Measurements from ENCODE around the gene EZH1. TPM values are rescaled to one million over a fixed set of nuclear protein-coding genes. Genes with fewer than 3 reads are reported as not detected.

EZH1 gene
- total and polyA plus RNA-seq, 2 of the 4 experiments (the other 2 are of a cell fraction), result 17.6 to 27.3 TPM

DNA sequence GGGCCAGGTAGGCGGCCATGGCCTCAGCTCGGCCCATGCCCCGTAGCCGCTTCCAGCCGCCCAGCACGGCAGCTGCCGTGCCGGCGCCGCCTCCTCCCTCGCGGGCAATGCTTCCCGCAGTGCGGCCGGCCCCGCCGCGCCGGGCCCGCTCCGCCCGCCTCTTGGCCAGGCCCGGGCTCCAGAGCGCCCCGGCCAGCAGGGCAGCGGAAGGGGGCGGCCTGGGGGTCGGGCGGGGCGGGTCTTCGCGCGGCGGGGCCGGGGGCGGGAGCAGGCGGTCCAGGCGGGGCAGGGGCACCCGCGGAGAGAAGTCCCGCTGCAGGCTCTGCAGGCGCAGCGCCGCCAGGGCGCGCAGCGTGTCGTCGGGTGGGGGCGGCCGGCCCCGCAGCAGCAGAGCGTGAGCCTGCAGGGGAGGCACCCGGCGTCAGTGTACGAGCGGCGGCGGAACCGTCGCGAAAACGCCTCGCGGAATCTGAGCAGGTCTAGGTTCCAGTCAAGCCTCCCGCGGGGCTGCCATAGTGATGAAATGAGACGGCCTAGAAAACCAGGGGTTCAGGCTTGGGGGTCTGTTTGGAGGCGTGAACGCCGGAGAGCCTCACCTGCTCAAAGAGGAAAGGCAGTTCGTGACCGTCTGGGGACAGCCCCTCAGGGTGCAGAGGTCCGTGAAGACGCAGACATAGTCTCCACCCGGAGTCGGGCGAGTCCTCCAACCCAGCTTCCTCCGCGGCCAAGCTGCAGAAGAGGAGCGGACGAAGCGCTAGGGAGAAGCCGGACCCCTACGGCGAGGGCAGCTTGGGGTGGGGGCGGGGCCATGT, 74.7 kb downstream of the EZH1 start (continued):
- TF ChIP-seq, protein P1, sequence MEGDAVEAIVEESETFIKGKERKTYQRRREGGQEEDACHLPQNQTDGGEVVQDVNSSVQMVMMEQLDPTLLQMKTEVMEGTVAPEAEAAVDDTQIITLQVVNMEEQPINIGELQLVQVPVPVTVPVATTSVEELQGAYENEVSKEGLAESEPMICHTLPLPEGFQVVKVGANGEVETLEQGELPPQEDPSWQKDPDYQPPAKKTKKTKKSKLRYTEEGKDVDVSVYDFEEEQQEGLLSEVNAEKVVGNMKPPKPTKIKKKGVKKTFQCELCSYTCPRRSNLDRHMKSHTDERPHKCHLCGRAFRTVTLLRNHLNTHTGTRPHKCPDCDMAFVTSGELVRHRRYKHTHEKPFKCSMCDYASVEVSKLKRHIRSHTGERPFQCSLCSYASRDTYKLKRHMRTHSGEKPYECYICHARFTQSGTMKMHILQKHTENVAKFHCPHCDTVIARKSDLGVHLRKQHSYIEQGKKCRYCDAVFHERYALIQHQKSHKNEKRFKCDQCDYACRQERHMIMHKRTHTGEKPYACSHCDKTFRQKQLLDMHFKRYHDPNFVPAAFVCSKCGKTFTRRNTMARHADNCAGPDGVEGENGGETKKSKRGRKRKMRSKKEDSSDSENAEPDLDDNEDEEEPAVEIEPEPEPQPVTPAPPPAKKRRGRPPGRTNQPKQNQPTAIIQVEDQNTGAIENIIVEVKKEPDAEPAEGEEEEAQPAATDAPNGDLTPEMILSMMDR (conservative IDR thresholded peaks at IDR 0.05; ENCODE audit: low read depth, low read length), result no peak
- no peak for TF ChIP-seq RCOR1 (IDR thresholded peaks at IDR 0.05; ENCODE audit: insufficient replicate concordance, low read length)
- no peak for TF ChIP-seq SMC3 (IDR thresholded peaks at IDR 0.05; ENCODE audit: low read depth, low read length)
- TF ChIP-seq MAFK (IDR thresholded peaks at IDR 0.05; ENCODE audit: low read depth, low read length), result no peak
- no peak for TF ChIP-seq BHLHE40 (IDR thresholded peaks at IDR 0.05; ENCODE audit: low read depth, low read length)
- TF ChIP-seq RAD21 (IDR thresholded peaks at IDR 0.05; ENCODE audit: low read length), result no peak

Measured in IMR-90 (cell line).